Adrenal gland (tissue), 5 donors: ENCODE measurements around the gene ASPN.

Experiments used
- POLR2A ChIP-seq, 2 donors: fragments of 450-650 bp; IDR thresholded peaks; one replicate each; pipeline ENCODE4 v1.6.1; 2017; ENCODE audit warnings: antibody characterized with exemption in 2 of 2, mild to moderate bottlenecking in 2 of 2, moderate library complexity in 1 of 2
- TF ChIP-seq, protein P1 (sequence below), 6 experiments: fragments of 450-650 bp in 4 of 6; fragments of 200-600 bp in 2 of 6; sonication (generic) in 1 of 6; IDR thresholded peaks; 1 replicate in 5 of 6; 2 replicates in 1 of 6; pipeline versions ENCODE4 v1.5.1 to v1.8.0; 2016 to 2021; ENCODE audit warnings: antibody characterized with exemption in 6 of 6, mild to moderate bottlenecking in 2 of 6, moderate library complexity in 1 of 6
- donor health status: DM: no; HTN: no; CAD: no.

DNA sequence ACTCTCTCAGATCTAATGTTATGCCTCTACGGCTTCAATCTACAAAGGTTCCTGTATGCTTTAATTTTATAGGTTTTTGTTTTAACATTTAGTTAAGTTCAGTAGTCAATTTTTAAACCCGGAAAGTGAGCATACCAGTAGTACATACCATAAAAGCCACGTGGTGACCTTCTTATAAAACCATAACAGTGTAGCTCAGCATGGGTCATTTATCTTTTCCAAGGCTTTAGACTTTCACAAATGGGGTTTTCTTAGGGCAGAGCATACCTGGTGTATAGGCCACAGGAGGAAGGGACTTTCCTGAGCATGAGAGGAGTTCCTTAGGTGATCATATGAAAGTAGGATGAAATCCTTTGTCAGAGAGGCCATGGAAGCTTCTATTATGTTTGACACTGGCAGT lies 30.3 kb upstream of the ASPN start:
- TF ChIP-seq, protein P1, sequence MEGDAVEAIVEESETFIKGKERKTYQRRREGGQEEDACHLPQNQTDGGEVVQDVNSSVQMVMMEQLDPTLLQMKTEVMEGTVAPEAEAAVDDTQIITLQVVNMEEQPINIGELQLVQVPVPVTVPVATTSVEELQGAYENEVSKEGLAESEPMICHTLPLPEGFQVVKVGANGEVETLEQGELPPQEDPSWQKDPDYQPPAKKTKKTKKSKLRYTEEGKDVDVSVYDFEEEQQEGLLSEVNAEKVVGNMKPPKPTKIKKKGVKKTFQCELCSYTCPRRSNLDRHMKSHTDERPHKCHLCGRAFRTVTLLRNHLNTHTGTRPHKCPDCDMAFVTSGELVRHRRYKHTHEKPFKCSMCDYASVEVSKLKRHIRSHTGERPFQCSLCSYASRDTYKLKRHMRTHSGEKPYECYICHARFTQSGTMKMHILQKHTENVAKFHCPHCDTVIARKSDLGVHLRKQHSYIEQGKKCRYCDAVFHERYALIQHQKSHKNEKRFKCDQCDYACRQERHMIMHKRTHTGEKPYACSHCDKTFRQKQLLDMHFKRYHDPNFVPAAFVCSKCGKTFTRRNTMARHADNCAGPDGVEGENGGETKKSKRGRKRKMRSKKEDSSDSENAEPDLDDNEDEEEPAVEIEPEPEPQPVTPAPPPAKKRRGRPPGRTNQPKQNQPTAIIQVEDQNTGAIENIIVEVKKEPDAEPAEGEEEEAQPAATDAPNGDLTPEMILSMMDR (IDR thresholded peaks at IDR 0.05): no peak
- TF ChIP-seq POLR2A (IDR thresholded peaks at IDR 0.05): no peak
